Astrocyte of the cerebellum (primary cell): Measurements from ENCODE around the gene IGLL1.

Experiments
- DNase-seq: peaks from one replicate; pipeline ENCODE4 v3.0.0-alpha.2; 2011; ENCODE audit warnings: low read depth
- H3K4me3 ChIP-seq: 2 replicates; pipeline ENCODE4 v1.5.1; 2011; ENCODE audit warnings: mild to moderate bottlenecking, low read depth, low read length, moderate library complexity
- in situ Hi-C: cut with HindIII; loops from 2 replicates; pipeline ENCODE4 v1.10.0; 2017; ENCODE audit warnings: low sequenced_read_pairs
- TF ChIP-seq, protein P1 (sequence below): IDR thresholded peaks from 2 replicates; pipeline ENCODE4 v1.5.1; 2012; ENCODE audit warnings: low read length, low read depth, moderate library complexity, mild to moderate bottlenecking; ENCODE audit errors: missing control alignments

IGLL1 gene

DNA sequence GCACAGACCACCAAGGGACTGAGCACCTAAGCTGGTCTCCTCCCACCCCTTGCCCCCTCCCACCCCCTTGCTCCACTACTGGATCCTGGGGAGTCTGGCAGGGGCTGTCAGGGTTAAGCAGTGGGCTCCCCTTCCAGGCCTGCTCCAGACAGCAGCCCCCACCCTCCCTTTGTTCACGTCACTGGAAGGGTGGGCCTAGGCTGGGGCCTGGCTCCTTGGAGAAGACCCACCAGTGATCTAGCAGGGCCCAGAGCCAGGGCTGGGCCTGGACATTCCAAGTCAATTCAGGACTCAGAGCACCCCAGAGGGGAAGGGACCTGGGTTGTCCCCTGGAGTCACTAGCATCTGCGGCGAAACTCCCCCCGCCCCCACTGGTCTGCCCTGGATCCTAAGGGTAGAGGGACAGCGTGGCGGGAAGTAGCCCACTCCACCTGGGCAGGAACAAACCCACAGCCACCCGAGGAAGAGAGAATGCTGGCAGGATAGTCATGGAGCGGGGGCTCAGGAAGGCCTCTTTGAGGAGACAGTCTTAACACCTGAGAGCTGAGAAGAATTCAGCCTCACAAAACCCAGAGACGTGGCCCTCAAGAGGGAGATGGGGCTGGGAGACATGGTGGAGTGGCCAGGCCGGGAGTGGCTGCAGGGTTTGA is 45.8 kb downstream of the IGLL1 start:
- no peak for DNase-seq
- TF ChIP-seq, protein P1, sequence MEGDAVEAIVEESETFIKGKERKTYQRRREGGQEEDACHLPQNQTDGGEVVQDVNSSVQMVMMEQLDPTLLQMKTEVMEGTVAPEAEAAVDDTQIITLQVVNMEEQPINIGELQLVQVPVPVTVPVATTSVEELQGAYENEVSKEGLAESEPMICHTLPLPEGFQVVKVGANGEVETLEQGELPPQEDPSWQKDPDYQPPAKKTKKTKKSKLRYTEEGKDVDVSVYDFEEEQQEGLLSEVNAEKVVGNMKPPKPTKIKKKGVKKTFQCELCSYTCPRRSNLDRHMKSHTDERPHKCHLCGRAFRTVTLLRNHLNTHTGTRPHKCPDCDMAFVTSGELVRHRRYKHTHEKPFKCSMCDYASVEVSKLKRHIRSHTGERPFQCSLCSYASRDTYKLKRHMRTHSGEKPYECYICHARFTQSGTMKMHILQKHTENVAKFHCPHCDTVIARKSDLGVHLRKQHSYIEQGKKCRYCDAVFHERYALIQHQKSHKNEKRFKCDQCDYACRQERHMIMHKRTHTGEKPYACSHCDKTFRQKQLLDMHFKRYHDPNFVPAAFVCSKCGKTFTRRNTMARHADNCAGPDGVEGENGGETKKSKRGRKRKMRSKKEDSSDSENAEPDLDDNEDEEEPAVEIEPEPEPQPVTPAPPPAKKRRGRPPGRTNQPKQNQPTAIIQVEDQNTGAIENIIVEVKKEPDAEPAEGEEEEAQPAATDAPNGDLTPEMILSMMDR = no peak
- in situ Hi-C loops = loop anchor here (10.0 kb wide), 1 partner anchor 300 kb away; the partner anchor contains the start of gene DERL3
- H3K4me3 ChIP-seq = no peak overlapping the region

- TF ChIP-seq, protein P1 = no peak
- in situ Hi-C loops = loop anchor here (10.0 kb wide), 1 partner anchor 301 kb away; the partner anchor contains the start of gene DERL3
- no peak for DNase-seq
- H3K4me3 ChIP-seq = no peak overlapping the region
These were observed 46.3 kb downstream of the IGLL1 start for GRCh38 chr22:23533771-23534191.

DNA sequence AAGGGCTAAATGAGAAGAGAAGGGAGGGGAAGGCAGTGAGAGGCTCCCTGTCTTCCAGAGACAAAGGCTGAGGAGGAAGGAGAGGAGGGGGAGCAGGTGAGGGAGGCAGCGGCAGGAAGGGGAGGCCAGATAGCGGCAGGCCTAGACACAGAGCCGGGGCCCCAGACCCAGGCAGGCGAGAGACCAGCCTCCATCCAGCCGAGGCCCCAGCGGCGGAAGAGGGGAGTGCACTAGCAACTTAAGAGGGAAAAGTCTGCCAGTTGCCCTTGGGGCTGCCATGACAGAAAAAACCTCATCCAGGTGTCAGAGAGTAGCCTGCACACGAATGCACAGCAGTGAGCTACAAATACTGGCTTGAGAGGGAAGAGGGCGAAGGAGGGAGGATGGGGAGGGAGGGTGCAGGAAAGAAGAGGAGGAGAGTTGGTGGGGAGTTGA is 46.7 kb downstream of the IGLL1 start:
- DNase-seq = no peak
- in situ Hi-C loops = loop anchor here (10.0 kb wide), 1 partner anchor 301 kb away; the partner anchor contains the start of gene DERL3
- H3K4me3 ChIP-seq = no peak overlapping the region
- TF ChIP-seq, protein P1 = peak; percentile 67

DNA sequence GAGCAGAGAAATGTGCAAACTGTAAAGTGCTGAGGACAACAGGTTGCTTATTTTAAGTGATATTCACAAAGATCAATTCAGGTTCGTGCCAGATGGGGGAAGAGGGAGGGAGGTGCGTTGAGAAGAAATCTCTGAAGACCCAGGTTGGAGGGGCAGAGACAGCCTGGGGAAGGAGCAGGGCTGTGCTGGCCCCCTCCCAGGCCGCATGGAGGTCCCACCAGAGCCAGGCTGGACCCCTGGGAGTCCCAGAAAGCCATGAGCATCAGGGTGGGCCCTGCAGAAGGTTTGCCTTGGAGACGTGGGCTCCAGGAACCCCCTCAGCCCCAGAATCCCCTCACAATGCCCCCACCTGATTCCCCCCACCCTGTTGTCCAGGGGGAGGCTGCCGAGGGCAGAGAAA is 47.4 kb downstream of the IGLL1 start:
- no peak overlapping the region for H3K4me3 ChIP-seq
- no peak for DNase-seq
- in situ Hi-C loops = loop anchor here (10.0 kb wide), 1 partner anchor 302 kb away; the partner anchor contains the start of gene DERL3
- TF ChIP-seq, protein P1 = no peak

DNA sequence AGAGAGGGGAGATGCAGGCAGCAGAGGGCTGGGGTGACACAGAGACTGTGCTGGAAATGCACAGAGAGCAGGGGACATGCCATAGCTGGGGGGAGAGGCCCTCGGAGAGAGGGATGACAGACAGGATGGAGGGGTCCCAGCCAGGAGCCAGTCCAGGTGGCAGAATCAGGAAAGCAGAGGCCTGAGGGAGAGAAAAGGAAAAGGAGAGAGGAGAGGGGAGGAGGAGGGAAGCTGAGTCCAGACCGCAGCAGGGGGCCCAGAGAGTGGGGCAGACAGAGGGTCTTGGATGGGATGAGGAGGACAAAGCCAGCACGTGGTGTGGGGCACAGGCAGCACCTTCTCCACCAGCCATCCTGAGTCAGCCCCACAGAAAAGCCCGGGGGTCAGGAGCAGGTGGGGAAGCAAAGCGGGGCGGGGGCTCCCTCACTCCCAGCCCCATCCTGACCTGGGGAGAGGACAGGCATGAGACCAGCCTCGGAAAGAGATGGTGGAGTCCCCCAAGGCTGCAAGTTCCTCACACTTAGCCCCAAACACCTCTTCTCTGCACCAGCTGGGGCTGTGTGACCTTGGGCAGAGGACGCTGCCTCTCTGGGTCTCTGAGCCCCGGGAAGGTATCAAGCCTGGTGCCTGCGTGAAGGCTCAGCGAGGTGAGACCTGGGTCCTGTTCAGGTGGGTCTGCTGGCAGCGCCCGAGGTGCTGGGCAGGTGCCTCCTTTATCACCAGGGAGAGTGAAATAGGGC is 48.0 kb downstream of the IGLL1 start:
- H3K4me3 ChIP-seq = no peak overlapping the region
- in situ Hi-C loops = loop anchor here (10.0 kb wide), 1 partner anchor 303 kb away; the partner anchor contains the start of gene DERL3
- DNase-seq = no peak
- TF ChIP-seq, protein P1 = no peak

DNA sequence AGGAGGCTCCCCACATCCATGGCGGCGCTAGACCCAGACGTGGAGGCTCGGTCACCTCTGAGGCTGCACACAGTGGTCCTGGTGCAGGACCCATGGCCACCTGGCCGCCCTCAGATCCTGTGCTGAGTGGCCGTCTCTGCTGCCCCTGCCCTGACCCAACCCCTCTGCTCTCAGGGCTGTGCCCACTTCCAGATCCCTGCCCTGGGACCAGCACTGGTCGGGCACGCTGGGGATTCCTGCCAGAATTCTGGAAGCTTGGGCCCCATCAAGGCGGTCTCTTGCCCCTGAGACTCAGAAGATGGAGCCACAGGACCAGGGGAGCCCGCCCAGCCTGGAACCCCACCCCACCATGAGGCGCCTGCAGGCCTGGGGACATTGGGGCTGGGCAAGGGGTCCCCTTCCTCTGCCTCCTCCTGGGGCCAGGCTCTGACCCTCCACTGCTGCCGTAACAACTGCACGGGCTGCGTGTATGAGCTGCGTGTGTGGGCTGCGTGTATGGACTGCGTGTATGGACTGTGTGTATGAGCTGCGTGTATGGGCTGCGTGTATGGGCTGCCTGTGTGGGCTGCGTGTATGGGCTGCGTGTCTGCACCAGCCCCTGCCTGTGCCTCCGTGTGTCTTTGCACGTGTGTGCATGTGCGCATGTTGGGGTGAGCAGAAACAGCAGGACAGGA is 48.7 kb downstream of the IGLL1 start:
- no peak for DNase-seq
- TF ChIP-seq, protein P1 = no peak
- in situ Hi-C loops = loop anchor here (10.0 kb wide), 1 partner anchor 303 kb away; the partner anchor contains the start of gene DERL3
- H3K4me3 ChIP-seq = no peak overlapping the region
